CD4-positive, alpha-beta T cell treated with Interleukin-1 beta for 1 hour (primary cell): ENCODE results near the gene EIF2S2.

Source experiments
- DNase-seq, 2 donors: peaks; one replicate each; pipeline ENCODE4 v3.0.0-alpha.2; 2020 to 2022

EIF2S2 gene

GRCh38 chr20:34061695-34062094 lies 50.3 kb downstream of the EIF2S2 start:
- no peak for DNase-seq

DNA sequence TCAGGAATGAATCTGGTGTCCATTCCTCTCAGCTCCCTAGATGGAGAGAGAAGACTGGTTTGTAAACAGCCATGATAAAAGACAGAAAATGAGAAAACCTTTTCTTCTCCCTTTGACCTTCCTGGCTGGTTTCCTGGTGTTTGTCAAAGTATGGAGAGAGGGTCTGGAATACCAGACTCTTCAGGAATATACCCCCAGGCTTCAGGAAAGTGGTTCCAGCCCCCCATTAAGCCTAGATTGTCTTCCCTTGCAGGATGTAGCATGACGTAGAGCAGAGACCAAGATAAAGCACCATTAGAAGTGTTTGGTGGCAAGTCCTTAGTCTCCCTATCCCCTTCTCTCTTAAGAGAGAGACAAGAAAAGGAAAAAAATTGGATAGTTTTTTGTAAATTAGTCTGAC lies 51.1 kb downstream of the EIF2S2 start:
- DNase-seq, result no peak

DNA sequence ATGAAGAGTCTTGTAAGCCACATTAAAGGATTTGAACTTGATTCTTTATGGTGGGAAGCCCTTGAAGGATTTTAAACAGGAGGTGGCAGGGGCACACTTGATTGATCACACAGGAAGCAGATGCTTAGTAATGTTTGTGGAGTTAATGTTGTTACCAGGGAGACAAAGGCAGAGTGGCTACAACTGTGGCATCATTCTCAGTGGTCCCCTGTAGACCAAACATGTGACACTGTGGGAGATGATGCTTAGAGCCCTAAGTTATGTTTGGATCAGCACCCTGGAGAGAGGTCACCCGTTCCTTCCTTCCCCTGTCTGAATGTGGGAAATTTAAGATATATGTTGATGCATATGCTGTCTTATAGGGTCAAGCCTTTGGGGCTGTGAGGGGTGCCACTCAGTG lies 53.2 kb downstream of the EIF2S2 start:
- peak; percentile 26 to 28 for DNase-seq

GRCh38 chr20:34055290-34055689 lies 56.8 kb downstream of the EIF2S2 start:
- no peak for DNase-seq

DNA sequence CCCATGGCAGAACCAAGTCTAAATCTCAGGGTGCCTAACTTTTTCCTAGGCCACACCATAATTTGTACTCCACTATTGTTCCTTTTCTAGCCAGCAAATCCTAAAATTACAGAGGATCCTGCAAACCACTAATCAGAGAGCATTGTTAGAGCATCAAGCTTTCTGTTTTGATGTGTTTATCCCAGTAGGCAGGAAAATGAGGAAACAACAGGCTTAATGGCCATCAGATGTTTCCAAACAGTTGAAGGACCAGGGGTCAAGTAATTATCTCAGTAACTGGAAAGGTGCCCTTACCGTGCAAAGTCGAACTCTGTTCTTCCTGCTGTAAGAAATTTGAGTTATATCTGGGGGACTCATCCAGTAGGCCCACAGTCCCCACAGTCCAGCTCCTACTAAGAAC lies 59.6 kb downstream of the EIF2S2 start:
- DNase-seq, result no peak

DNA sequence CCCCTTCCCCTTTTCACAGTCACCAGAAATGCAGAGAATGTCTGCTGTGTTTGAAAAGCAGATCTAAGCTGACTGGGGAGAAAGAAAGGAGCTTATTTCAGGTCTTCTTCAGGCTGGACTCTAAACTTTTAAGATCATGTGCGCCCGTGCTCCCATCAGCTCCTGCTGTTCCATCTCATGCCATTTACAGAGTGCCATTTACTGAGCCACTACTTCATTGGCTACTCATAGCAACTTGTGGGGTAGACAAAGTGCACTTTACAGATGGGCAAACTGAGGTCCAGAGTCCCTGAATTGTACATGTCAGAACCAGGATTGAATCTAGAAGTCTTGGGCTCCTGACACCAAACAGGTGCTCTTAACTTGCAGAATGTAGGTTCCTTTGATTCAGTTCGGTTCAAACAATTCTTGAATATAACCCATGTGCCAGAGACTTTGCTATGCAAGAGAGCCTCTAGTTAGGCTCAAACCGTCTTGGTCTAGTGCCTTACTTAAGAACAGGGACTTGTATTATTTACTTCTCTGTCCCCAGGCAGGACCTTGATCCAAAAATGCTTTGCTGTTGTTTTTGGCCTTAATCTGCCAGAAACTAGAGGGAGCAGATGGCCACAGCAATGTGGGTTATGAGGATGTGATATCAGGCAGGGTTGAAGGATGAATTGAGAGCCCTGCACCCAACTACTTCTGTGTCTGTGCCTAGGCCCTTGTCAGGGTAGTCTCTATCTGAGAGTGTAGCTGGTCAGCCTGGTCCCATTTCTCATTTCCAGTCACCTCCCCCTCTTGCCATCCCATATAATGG lies 61.9 kb downstream of the EIF2S2 start:
- no peak for DNase-seq

GRCh38 chr20:34049389-34049788 lies 62.7 kb downstream of the EIF2S2 start:
- no peak for DNase-seq

GRCh38 chr20:34047917-34048316 lies 64.1 kb downstream of the EIF2S2 start:
- DNase-seq, result no peak

- no peak for DNase-seq
Measured at GRCh38 chr20:34047010-34047687, 64.9 kb downstream of the EIF2S2 start.

DNA sequence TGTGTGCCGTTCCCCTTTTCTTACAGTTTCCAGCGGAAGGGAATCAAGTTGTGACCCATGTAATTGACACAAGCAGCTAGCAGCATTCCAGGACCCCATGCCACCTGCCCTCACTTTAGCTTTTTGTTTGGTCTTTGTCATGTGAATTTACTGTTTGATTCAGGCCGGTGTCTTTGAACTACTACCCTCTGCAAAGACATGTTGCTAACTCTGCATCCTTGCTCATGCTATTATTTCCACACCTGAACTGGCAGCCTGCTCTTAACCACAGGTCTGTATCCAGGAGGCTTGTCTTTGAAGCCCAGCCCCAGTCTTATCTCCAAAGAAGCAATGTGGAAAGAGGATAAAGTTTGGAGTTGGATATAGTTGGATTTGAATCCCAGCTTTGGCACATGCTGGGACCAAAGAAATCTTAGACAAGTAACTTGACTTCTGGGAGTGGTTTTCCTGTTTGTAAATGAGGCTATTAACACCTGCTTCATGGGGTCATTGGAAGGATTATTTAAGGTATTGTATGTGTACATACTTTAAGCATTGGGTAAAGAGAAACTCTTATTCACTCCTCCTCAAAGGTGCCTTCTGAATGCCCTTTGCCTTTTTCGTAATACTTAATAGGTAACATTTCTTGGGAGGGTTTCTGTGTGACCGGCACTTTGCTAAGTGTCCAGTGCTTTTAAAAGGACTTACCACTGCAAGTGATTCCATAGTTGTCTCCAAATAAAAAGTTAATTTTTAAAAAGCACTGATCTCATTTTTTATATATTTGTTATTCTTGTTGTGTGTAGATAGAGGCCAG lies 65.9 kb downstream of the EIF2S2 start:
- DNase-seq, result no peak

DNA sequence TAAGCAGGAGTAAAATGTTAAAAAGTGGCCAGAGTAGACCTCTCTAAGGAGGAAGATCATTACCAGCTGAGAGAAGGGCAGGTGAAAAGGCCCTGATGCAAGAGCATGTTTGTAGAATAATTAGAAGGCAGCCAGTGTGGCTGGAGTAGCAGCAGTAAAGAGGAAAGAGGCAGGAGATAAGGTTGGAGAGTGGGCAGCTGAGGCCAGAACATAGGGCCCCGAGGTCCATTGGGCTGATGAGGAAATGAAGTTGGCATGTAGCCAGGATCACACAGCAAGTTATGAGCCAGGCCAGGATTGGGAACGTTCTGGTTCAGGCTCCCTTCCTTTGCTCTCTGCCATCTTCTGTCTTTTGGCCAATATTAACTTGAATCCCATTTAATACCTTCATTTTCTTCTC lies 66.7 kb downstream of the EIF2S2 start:
- no peak for DNase-seq

GRCh38 chr20:34043025-34043424 lies 69.0 kb downstream of the EIF2S2 start:
- no peak for DNase-seq

DNA sequence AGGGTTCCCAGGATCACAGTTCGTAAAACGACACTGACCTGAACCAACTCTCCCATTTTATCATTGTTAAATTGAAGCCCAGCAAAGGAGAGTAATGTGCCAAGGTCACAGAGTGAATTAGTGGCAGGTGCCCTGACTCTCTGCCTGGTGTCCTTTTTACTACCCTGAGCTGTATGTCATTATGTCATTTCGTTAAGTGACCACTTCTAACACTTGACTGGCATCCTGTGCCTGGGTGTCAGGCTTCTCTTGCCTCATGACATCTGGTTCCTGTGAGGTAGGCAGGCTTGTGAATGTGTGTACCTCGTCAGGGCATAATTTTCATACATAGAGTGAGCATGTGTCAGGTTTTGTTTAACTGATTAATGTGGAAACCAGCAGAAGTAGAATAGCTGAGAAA lies 69.8 kb downstream of the EIF2S2 start:
- no peak for DNase-seq

DNA sequence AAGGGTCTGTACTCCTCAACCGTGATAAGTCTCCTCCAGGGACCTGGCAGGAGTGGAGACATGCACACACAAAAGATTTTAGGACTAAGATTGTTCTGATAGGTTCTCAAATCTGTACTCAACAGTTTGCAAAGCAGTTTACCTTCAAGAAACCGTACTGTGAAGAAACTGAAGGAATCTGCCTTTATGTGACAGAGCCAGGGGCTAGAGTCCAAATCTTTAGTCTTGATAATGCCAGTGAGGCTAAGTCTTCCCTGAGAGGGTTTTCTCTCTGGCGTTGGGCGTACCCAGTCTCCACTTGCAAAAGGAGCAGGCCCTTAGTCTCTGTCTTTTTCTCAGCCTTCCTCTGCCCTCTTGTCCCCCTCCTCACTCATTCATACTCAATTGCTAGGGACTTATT lies 70.8 kb downstream of the EIF2S2 start:
- no peak for DNase-seq

- DNase-seq, result no peak
Measured at GRCh38 chr20:34040300-34040995, 71.6 kb downstream of the EIF2S2 start.
